Measurements from ENCODE around the gene A3GALT2.
A peak's percentile ranks its signal among the peaks of the same experiment; 100 is the strongest.

- TF ChIP-seq CTCF (IDR thresholded peaks at IDR 0.05) (peak; percentile 40), EZH2 (IDR thresholded peaks at IDR 0.05) (no peak)
Measured at GRCh38 chr1:33339413-33339812, 18.5 kb upstream of the A3GALT2 start.
